K562 (cell line): ENCODE results near the gene SYNPO.

ENCODE experiments used
- FOXA1 ChIP-seq: fragments of 450-650 bp; IDR thresholded peaks from 2 replicates; pipeline ENCODE4 v1.6.1; 2016; ENCODE audit warnings: mild to moderate bottlenecking, borderline replicate concordance
- LCOR ChIP-seq: sonication (generic); formaldehyde crosslinking; IDR thresholded peaks from 2 replicates; pipeline ENCODE4 v1.8.0; 2022; ENCODE audit warnings: mild to moderate bottlenecking, missing genetic modification reagents
- NCOR1 ChIP-seq: fragments of 450-650 bp; IDR thresholded peaks from 2 replicates; pipeline ENCODE4 v1.6.1; 2016; ENCODE audit warnings: mild to moderate bottlenecking, moderate library complexity
- POLR2A ChIP-seq: fragments of 450-650 bp; conservative IDR thresholded peaks from 2 replicates; pipeline ENCODE4 v1.6.1; 2016
- POLR2B ChIP-seq: fragments of 450-650 bp; IDR thresholded peaks from 2 replicates; pipeline ENCODE4 v1.6.1; 2018; ENCODE audit warnings: low read depth; ENCODE audit not compliant: partially characterized antibody
- RBM25 ChIP-seq: fragments of 200-400 bp; formaldehyde crosslinking; IDR thresholded peaks from 2 replicates; pipeline ENCODE4 v1.6.1; 2018; ENCODE audit warnings: low read length, low read depth, moderate library complexity; ENCODE audit not compliant: severe bottlenecking
- REST ChIP-seq, 2 experiments: fragments of 450-650 bp; formaldehyde crosslinking in 1 of 2; IDR thresholded peaks; 2 replicates each; pipeline versions ENCODE4 v1.4.0 to v1.6.1; 2014 to 2020; ENCODE audit warnings: mild to moderate bottlenecking in 2 of 2, borderline replicate concordance in 1 of 2, low read depth in 1 of 2
- RFX1 ChIP-seq: fragments of 450-650 bp; IDR thresholded peaks from 2 replicates; pipeline ENCODE4 v1.6.1; 2016; ENCODE audit warnings: mild to moderate bottlenecking, moderate library complexity
- XRCC5 ChIP-seq: fragments of 200-400 bp; formaldehyde crosslinking; IDR thresholded peaks from 2 replicates; pipeline ENCODE4 v1.6.1; 2017; ENCODE audit warnings: low read depth, mild to moderate bottlenecking, low read length
- ZNF175 ChIP-seq: fragments of 200-800 bp; sonication (Bioruptor generic); IDR thresholded peaks from 2 replicates; pipeline ENCODE4 v1.6.1; 2016; ENCODE audit warnings: low read depth, mild to moderate bottlenecking, missing genetic modification characterization, missing compliant biosample characterization
- TF ChIP-seq, protein P1 (sequence below), 3 experiments: IDR thresholded peaks in 2 of 3; conservative IDR thresholded peaks in 1 of 3; 2 replicates each; pipeline ENCODE4 v1.5.1; 2011 to 2012; ENCODE audit warnings: low read length in 3 of 3, mild to moderate bottlenecking in 3 of 3, control low read depth in 2 of 3, improper control_type of control experiment in 1 of 3, inconsistent platforms in 1 of 3, low read depth in 1 of 3, mixed read lengths in 1 of 3, moderate library complexity in 1 of 3; ENCODE audit not compliant: insufficient read depth in 2 of 3
- TF ChIP-seq, protein P2 (sequence below): fragments of 250-450 bp; sonication (Bioruptor Pico); IDR thresholded peaks from 2 replicates; pipeline ENCODE4 v1.5.0; 2022; ENCODE audit warnings: mild to moderate bottlenecking
- TF ChIP-seq, protein P3 (sequence below): sonication (generic); formaldehyde crosslinking; IDR thresholded peaks from 2 replicates; pipeline ENCODE4 v1.8.1; 2022; ENCODE audit warnings: missing genetic modification reagents

DNA sequence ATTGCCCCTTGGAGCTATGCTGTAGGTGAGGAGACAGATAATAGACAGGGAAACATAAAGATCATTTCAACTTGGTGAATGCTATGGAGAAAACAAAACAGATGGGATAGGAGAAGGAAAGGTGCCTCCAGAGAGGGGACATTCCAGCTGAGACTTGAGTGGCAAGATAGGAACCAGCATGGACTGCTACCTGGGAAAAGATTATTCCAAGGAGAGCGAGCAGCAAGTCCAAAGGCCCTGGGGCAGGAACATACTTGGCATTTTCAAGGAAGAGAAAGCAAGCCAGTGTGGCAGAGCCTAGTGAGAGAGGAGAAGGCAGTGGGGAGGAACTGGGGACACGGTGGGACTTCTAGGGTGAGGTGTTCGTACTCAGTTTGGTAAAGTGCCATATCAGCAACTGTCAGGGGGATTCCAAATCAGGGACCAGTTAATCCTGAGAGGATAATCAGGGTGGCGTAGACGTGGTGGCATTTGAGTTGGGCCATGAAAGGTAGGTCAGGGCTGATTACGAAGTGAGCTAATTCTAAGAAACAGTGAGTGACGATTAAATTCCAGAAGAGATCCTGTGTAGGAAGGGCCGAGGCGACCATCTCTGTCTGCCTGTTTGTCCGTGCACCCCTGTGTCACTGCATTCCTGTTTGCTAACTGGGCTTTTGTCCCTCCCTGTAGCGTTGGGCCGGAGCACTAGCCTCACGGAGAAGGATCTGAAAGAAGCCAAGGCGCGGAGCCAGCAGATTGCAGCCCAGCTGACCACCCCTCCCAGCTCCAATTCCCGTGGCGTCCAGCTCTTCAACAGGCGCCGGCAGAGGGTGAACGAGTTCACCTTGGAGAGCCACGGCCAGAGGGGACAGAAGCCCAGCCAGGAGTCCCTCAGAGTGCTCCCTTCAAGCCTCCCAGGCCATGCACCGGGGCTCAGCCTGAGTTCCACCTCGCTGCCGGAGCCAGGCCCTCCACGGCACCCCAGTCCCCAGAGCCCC, 7.1 kb downstream of the SYNPO start:
- TF ChIP-seq, protein P1, sequence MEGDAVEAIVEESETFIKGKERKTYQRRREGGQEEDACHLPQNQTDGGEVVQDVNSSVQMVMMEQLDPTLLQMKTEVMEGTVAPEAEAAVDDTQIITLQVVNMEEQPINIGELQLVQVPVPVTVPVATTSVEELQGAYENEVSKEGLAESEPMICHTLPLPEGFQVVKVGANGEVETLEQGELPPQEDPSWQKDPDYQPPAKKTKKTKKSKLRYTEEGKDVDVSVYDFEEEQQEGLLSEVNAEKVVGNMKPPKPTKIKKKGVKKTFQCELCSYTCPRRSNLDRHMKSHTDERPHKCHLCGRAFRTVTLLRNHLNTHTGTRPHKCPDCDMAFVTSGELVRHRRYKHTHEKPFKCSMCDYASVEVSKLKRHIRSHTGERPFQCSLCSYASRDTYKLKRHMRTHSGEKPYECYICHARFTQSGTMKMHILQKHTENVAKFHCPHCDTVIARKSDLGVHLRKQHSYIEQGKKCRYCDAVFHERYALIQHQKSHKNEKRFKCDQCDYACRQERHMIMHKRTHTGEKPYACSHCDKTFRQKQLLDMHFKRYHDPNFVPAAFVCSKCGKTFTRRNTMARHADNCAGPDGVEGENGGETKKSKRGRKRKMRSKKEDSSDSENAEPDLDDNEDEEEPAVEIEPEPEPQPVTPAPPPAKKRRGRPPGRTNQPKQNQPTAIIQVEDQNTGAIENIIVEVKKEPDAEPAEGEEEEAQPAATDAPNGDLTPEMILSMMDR (IDR thresholded peaks at IDR 0.05 in 2 of 3, conservative IDR thresholded peaks at IDR 0.05 in 1 of 3; ENCODE audit: insufficient read depth in 2 of 3, low read depth in 1 of 3, low read length in 3 of 3): no peak
- TF ChIP-seq NCOR1 (no peak), RBM25 (no peak), POLR2A (no peak), FOXA1 (no peak), REST (IDR thresholded peaks at IDR 0.05; ENCODE audit: borderline replicate concordance) (no peak), REST (CRISPR knock-in tag; IDR thresholded peaks at IDR 0.05; ENCODE audit: low read depth) (no peak), XRCC5 (no peak), LCOR (CRISPR knock-in tag) (no peak), ZNF175 (CRISPR knock-in tag) (no peak), RFX1 (no peak), POLR2B (no peak)
- TF ChIP-seq, protein P2, sequence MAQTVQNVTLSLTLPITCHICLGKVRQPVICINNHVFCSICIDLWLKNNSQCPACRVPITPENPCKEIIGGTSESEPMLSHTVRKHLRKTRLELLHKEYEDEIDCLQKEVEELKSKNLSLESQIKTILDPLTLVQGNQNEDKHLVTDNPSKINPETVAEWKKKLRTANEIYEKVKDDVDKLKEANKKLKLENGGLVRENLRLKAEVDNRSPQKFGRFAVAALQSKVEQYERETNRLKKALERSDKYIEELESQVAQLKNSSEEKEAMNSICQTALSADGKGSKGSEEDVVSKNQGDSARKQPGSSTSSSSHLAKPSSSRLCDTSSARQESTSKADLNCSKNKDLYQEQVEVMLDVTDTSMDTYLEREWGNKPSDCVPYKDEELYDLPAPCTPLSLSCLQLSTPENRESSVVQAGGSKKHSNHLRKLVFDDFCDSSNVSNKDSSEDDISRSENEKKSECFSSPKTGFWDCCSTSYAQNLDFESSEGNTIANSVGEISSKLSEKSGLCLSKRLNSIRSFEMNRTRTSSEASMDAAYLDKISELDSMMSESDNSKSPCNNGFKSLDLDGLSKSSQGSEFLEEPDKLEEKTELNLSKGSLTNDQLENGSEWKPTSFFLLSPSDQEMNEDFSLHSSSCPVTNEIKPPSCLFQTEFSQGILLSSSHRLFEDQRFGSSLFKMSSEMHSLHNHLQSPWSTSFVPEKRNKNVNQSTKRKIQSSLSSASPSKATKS (CRISPR knock-in tag): no peak
- TF ChIP-seq, protein P3, sequence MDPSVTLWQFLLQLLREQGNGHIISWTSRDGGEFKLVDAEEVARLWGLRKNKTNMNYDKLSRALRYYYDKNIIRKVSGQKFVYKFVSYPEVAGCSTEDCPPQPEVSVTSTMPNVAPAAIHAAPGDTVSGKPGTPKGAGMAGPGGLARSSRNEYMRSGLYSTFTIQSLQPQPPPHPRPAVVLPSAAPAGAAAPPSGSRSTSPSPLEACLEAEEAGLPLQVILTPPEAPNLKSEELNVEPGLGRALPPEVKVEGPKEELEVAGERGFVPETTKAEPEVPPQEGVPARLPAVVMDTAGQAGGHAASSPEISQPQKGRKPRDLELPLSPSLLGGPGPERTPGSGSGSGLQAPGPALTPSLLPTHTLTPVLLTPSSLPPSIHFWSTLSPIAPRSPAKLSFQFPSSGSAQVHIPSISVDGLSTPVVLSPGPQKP (CRISPR knock-in tag): no peak
